GM19438 (cell line): ENCODE measurements around the gene SEC14L5.

Experiments used
- ATAC-seq: cut with Tn5 transposase; IDR thresholded peaks from one replicate; pipeline ENCODE4 v1.9.1; 2021; ENCODE audit warnings: low read depth; ENCODE audit not compliant: unreplicated experiment

The SEC14L5 gene

GRCh38 chr16:5062790-5063765 is 104.9 kb downstream of the SEC14L5 start:
- ATAC-seq = no peak

GRCh38 chr16:5064915-5065314 is 106.8 kb downstream of the SEC14L5 start:
- no peak for ATAC-seq

- no peak for ATAC-seq
Measured at GRCh38 chr16:5065326-5065725, 107.2 kb downstream of the SEC14L5 start.

GRCh38 chr16:5065813-5066212 is 107.7 kb downstream of the SEC14L5 start, which contains the start of gene C16orf89:
Gene C16orf89 (minus strand): TSS chr16:5065956. CDS start chr16:5065908, 48 bp downstream.
- no peak for ATAC-seq

GRCh38 chr16:5066511-5066910 is 108.4 kb downstream of the SEC14L5 start:
- ATAC-seq = no peak
